ENCODE data around the gene RAPGEF6.

GRCh38 chr5:131406975-131407638, 227.9 kb downstream of the RAPGEF6 start:
- TF ChIP-seq, protein P1, sequence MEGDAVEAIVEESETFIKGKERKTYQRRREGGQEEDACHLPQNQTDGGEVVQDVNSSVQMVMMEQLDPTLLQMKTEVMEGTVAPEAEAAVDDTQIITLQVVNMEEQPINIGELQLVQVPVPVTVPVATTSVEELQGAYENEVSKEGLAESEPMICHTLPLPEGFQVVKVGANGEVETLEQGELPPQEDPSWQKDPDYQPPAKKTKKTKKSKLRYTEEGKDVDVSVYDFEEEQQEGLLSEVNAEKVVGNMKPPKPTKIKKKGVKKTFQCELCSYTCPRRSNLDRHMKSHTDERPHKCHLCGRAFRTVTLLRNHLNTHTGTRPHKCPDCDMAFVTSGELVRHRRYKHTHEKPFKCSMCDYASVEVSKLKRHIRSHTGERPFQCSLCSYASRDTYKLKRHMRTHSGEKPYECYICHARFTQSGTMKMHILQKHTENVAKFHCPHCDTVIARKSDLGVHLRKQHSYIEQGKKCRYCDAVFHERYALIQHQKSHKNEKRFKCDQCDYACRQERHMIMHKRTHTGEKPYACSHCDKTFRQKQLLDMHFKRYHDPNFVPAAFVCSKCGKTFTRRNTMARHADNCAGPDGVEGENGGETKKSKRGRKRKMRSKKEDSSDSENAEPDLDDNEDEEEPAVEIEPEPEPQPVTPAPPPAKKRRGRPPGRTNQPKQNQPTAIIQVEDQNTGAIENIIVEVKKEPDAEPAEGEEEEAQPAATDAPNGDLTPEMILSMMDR (IDR thresholded peaks at IDR 0.05), result no peak
- TF ChIP-seq, protein P2, sequence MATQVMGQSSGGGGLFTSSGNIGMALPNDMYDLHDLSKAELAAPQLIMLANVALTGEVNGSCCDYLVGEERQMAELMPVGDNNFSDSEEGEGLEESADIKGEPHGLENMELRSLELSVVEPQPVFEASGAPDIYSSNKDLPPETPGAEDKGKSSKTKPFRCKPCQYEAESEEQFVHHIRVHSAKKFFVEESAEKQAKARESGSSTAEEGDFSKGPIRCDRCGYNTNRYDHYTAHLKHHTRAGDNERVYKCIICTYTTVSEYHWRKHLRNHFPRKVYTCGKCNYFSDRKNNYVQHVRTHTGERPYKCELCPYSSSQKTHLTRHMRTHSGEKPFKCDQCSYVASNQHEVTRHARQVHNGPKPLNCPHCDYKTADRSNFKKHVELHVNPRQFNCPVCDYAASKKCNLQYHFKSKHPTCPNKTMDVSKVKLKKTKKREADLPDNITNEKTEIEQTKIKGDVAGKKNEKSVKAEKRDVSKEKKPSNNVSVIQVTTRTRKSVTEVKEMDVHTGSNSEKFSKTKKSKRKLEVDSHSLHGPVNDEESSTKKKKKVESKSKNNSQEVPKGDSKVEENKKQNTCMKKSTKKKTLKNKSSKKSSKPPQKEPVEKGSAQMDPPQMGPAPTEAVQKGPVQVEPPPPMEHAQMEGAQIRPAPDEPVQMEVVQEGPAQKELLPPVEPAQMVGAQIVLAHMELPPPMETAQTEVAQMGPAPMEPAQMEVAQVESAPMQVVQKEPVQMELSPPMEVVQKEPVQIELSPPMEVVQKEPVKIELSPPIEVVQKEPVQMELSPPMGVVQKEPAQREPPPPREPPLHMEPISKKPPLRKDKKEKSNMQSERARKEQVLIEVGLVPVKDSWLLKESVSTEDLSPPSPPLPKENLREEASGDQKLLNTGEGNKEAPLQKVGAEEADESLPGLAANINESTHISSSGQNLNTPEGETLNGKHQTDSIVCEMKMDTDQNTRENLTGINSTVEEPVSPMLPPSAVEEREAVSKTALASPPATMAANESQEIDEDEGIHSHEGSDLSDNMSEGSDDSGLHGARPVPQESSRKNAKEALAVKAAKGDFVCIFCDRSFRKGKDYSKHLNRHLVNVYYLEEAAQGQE (IDR thresholded peaks at IDR 0.05; ENCODE audit: insufficient read depth in 1 of 2, low read depth in 2 of 2, low read length in 1 of 2), result no peak
